ENCODE measurements around the gene GALK2.

- TF ChIP-seq CTCF (IDR thresholded peaks at IDR 0.05) (no peak), POLR2A (IDR thresholded peaks at IDR 0.05) (no peak)
Measured at GRCh38 chr15:49282366-49282765, 112.3 kb downstream of the GALK2 start.
